ENCODE results near the gene GSTP1.
A peak's percentile ranks its signal among the peaks of the same experiment; 100 is the strongest.
"Not testable (repeated sequence)": the region's sequence is repeated elsewhere in the genome, so short reads cannot be mapped to it uniquely, and the experiment has no call there.

The GSTP1 gene

DNA sequence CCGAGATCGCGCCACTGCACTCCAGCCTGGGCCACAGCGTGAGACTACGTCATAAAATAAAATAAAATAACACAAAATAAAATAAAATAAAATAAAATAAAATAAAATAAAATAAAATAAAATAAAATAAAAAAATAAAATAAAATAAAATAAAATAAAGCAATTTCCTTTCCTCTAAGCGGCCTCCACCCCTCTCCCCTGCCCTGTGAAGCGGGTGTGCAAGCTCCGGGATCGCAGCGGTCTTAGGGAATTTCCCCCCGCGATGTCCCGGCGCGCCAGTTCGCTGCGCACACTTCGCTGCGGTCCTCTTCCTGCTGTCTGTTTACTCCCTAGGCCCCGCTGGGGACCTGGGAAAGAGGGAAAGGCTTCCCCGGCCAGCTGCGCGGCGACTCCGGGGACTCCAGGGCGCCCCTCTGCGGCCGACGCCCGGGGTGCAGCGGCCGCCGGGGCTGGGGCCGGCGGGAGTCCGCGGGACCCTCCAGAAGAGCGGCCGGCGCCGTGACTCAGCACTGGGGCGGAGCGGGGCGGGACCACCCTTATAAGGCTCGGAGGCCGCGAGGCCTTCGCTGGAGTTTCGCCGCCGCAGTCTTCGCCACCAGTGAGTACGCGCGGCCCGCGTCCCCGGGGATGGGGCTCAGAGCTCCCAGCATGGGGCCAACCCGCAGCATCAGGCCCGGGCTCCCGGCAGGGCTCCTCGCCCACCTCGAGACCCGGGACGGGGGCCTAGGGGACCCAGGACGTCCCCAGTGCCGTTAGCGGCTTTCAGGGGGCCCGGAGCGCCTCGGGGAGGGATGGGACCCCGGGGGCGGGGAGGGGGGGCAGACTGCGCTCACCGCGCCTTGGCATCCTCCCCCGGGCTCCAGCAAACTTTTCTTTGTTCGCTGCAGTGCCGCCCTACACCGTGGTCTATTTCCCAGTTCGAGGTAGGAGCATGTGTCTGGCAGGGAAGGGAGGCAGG, at the start of gene GSTP1:
Gene GSTP1 (plus strand): TSS at position 566 of the 958 bp plus-strand sequence. CDS start 32 bp downstream, at position 598.
- DNase-seq (ENCODE audit: insufficient read length, low spot score) (peak; percentile 95), FAIRE-seq (peak; percentile 86)

DNA sequence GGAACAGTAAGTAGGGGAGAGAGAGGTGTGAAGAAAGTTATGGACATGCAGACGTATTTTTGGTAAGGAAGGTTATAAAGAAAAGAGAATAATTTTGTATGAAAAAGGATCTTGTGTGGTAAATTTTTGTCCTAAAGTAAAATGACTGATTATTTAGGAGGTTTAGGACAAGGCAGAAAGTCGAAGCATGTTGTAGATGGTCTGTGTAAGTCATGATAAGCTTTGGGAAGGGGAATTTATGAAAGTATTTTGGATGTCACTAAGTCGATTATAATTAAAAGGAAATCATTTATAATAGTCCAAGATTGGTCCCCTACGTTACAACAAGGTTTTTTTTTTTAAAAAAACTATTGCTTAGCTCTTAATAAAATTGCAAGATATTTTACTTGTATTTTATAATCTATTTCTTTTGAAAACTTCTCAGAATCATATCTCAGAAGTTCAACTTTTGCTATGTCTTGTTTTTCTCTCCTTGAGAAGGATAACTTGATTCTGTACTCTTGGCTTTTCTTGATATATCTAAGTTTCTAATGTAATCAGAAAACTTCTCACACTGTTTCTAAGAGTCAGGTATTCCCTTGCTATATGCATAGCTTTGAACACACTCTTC, 49.4 kb upstream of the GSTP1 start:
- FAIRE-seq, result no peak

DNA sequence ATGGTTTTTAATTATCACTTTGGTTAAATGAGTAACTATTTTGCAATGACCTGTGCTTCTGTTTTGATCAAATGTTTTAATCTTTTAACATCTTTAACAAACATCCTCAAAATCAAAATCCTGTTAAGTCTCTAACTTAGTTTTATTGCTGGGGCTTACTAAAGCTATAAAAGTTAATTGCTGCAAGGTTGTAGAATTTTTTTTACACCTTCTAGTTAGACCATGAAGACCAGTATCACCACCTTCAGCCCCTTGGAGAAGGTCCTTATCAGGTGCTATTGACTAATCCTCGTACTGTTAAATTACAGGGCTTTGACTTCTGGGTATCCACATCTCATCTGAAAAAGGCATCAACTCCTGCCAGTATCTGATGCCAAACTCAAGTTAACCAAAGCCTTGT, 48.1 kb upstream of the GSTP1 start:
- FAIRE-seq, result no peak
- DNase-seq (ENCODE audit: insufficient read length, low spot score), result no peak

More for the DNA sequence above, 49.4 kb upstream of the GSTP1 start:
- no peak for DNase-seq (ENCODE audit: insufficient read length, low spot score)

DNA sequence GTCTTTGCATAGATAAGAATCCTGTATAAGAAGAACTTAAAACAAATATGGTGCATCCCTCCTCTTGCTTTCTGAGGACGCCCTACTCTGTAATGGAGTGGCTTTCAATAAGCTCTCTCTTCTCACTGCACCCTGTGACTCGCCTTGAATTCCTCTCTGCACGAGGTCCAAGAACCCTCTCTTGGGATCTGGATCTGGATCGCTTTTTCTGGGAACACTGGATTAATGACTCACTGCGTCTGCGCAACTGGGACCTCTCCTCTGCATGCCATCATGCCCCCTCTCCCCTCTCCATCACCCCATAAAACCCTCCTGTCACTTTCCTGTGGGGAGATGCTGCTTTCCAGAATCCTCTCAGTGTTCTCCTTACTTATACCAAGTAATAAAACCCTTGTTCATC, 45.3 kb upstream of the GSTP1 start:
- FAIRE-seq, result no peak

DNA sequence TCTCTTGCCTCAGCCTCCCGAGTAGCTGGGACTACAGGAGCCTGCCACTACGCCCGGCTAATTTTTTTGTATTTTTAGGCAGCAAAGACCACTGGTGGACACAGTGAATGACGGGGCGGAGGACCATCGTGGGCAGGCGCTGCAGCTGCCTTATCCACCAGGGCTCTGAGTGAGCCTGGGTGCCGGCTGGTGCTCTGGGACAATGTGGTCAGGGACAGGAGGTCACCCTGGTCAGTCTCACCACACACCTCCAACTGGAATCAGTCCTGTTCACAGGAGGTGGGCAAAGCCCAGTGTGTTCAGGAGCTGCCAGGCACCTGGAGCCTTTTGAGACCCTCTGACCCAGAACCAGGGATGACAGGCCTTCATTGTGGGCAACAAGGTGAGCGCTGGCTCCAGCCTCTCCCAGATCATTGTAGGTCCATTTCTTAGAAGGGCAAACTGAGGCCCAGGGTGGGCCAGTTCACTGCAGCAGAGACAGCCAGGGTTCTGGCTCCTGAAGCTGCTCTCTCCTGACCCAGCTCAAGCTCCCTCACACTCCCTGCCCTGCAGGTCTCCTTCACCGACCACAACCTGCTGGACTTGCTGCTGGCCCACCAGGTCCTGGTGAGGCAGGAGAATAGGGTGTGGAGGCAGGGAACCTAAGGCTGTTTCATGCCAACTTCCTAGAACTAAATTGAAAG, 44.6 kb upstream of the GSTP1 start:
- FAIRE-seq (no peak), DNase-seq (ENCODE audit: insufficient read length, low spot score) (no peak)

More for the DNA sequence above, 45.3 kb upstream of the GSTP1 start:
- no peak for DNase-seq (ENCODE audit: insufficient read length, low spot score)

DNA sequence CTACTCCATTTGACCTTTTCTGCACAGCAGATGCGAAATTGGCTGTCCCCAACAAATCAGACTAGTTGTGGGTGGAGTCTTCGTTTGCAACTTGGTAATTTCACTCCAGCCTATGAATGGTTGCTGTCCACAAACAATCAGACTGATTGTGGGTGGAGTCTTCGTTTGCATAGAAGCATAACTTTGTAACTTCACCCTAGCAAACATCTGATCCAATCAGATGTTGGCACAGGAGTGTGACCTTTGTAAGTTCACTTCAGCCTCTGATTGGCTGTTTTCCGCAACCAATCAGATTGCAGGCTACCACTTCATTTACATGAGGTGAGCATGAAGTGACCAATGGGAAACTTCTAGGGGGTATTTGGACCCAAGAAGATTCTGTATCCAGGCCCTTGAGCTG, 44.1 kb upstream of the GSTP1 start:
- DNase-seq (ENCODE audit: insufficient read length, low spot score) (no peak), FAIRE-seq (peak; percentile 70)

DNA sequence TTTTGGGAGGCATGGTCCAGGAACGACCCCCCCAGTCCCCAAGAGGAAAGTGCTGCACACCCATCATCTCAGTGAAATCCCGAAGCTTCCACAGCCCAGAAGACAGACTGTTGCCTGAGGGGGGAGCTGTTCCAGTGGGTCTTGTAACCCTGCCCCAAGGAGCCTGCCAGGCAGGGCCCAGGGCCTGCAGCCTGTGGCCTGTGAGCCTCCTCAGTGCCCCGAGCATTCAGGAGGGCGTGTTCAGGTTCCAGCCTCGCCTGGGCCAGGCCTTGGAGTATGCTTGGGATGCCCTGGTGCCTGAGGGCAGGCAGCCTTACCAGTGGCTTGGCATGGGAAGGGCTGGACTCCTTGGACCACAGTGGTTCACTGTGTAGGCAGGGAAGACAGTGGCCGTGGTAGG, 42.4 kb upstream of the GSTP1 start:
- DNase-seq (ENCODE audit: insufficient read length, low spot score) (no peak), FAIRE-seq (no peak)

DNA sequence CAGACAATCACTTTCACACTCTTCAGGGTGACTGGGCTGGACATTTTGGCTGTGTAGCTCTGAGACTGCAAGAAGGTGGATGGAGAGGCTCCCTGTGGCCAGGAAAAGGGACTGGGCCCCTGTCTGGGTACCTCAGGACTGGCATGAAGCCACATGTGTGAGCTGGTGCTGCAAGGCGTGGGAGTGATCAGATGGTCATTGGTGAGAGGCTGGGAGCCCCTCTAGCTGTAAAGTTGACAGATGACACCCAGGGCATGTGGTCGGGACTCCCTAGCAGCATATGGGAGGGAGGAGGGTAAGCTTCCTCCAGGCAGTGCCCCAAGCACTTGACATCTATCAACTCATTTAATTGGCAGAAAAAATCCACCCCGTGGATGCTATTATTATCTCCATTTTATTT, 41.4 kb upstream of the GSTP1 start:
- DNase-seq (ENCODE audit: insufficient read length, low spot score), result peak; percentile 38

DNA sequence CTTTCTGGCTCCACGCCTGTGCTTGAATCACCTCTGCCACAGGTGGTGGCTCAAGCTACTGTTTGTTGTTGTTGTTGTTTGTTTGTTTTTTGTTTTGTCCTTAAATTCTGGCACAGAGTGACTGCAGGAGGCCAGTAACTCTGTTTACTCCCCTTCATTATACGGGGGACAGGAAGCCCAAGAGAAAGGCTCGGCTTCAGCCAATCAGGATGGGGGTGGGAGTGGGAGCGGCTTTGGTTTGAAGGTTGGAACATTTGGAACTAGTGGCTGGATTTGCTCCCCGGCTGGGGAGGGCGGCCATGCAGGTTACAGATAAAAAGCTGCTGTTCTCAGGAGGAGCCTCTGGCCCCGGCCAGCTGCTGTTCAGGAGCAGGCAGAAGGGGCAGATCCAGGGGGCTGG, 40.6 kb upstream of the GSTP1 start:
- no peak for FAIRE-seq
- no peak for DNase-seq (ENCODE audit: insufficient read length, low spot score)

More for the DNA sequence above, 41.4 kb upstream of the GSTP1 start:
- peak; percentile 40 for FAIRE-seq

DNA sequence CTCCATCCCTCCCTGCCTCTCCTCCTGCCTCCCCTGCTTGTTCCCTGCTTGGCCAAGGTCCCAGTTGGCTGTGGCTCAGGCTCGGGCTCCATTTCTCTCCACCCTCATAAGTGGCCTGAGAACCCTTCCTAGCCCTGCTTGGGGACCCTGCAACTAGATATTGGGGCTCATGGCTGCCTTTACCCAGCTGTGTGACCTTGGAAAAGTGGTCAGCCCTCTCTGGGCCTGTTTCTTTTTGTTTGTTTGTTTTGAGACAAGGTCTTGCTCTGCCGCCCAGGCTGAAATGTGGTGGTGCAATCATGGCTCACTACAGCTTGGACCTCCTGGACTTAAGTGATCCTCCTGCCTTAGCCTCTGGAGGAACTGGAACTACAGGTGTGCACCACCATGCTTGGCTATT, 40.0 kb upstream of the GSTP1 start:
- DNase-seq (ENCODE audit: insufficient read length, low spot score) (no peak), FAIRE-seq (no peak)

DNA sequence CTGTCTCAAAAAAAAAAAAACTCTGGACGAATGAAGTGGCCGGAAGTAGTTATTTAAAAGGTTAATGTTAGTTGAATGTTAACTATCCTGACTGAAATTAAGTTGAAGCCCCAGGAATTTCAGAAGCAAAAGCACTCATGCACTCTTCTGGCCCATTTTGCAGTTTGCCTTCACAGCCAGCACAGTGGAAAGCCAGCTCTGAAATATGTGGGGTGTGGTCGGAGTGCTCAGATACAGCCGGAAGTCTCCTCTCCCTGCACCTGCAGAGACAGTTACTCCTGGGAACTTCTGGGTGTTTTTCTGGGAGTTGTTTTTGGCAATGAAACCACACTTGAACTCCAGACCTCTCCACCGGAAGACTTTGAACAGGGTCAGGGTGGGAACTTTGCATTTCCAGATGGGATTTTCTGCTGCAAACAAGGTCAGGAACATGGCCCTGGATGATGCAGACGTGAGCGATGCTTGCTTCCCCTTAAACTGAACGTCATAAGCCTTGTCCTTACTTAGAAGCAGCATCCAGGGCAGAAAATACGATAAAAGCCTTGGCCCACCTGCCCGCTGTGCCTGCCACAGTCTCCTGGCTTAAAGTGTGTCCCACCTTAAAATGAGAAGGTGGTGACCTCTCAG, 38.9 kb upstream of the GSTP1 start:
- DNase-seq (ENCODE audit: insufficient read length, low spot score) (no peak), FAIRE-seq (no peak)

DNA sequence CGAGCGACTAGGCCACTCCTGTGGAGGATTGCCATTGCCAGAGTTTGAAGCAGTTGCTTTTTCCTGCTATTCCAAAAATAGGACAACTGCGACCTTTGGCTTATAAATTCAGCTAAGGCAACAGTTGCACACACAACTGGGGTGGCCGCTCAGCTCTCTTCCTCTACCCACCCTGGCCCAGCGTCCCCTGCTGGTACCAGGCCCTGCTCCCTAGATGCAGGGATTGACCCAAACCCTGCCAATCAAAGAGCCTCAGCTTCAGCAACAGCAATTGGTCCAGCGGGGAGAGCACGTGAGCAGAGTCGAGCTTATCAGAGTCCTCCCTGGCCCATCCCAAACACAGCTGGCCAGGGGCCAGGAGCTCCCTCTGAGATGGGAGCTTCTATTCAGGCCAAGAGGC, 38.3 kb upstream of the GSTP1 start:
- DNase-seq (ENCODE audit: insufficient read length, low spot score), result no peak
- FAIRE-seq, result no peak

DNA sequence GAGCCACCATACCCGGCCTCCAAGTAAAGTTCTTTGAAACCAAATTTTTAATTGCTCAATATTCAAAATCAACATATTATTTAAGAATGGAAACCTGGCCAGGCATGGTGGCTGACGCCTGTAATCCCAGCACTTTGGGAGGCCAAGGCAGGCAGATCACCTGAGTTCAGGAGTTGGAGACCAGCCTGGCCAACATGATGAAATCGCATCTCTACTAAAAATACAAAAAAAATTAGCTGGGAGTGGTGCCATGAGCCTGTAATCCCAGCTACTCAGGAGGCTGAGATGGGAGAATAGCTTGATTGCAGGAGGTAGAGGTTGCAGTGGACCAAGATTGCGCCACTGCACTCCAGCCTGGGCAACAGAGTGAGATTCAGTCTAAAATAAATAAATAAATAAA, 35.5 kb upstream of the GSTP1 start:
- not testable (repeated sequence) for DNase-seq (ENCODE audit: insufficient read length, low spot score); FAIRE-seq

DNA sequence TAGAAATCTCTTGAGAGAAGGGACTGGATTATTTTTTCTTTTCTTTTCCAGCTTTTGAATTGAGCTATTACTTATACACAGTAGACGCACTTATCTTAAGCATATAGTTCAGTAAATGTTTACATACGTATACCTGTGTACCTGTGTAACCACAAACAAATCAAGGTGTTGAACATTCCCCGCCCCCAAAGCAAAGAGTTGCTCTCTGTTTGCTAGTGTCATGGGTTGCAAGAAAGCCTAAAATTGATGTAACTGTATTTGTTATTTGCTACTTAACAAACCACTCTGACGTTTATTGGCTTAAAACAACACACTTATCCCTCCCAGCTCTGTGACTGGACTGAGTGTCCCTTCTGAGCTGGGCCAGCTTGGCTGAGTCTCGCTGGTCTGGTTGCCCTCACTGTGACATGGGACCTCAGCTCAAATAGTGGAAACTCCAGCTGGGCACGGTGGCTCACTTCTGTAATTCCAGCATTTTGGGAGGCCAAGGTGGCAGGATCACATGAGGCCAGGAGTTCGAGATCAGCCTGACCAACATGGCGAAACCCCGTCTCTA, 35.0 kb upstream of the GSTP1 start:
- FAIRE-seq (peak; percentile 57), DNase-seq (ENCODE audit: insufficient read length, low spot score) (no peak)

DNA sequence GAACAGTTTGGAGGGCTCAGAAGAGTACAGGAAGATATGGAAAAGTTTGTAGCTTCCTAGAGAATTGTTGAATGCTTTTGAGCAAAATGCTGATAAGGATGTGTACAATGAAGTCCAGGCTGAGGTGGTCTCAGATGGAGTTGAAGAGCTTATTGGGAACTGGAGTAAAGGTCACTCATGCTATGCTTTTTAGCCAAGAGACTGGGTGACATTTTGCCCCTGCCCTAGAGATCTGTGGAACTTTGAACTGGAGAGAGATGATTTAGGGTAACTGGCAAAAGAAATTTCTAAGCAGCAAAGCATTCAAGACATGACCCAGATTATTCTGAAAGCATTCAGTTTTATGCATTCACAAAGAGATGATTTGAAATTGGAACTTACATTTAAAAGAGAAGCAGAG, 32.5 kb upstream of the GSTP1 start:
- DNase-seq (ENCODE audit: insufficient read length, low spot score) (no peak), FAIRE-seq (no peak)

DNA sequence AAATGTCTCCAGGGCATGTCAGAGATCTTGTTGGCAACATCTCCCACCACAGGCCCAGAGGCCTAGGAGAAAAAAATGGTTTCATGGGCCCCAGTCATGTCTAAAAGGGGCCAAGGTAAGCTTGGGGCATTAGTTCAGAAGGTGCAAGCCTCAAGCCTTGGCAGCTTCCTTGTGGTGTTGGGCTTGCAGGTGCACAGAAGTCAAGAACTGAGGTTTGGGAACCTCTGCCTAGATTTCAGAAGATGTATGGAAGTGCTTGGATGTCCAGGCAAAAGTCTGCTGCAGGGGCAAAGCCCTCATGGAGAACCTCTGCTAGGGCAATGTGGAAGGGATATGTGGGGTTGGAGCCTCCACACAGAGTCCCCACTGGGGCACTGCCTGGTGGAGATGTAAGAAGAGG, 31.9 kb upstream of the GSTP1 start:
- not testable (repeated sequence) for FAIRE-seq; DNase-seq (ENCODE audit: insufficient read length, low spot score)

DNA sequence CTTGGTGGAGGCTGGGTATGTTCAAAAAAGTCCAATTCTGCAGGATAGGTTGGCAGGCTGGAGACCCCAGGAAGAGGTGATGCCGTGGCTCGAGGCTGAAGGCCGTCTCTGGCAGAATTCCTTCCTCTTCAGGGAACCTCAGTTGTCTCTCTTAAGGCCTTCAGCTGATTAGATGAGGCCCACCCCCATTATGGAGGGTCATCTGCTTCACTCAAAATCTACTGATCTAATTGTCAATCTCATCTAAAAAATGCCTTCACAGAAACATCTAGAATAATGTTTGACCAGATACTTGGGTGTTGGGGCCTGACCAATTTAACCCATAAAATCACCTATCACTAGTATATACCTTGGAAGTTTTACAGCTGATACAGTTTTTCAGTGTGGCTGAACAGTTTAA, 27.4 kb upstream of the GSTP1 start:
- FAIRE-seq, result no peak
- no peak for DNase-seq (ENCODE audit: insufficient read length, low spot score)

DNA sequence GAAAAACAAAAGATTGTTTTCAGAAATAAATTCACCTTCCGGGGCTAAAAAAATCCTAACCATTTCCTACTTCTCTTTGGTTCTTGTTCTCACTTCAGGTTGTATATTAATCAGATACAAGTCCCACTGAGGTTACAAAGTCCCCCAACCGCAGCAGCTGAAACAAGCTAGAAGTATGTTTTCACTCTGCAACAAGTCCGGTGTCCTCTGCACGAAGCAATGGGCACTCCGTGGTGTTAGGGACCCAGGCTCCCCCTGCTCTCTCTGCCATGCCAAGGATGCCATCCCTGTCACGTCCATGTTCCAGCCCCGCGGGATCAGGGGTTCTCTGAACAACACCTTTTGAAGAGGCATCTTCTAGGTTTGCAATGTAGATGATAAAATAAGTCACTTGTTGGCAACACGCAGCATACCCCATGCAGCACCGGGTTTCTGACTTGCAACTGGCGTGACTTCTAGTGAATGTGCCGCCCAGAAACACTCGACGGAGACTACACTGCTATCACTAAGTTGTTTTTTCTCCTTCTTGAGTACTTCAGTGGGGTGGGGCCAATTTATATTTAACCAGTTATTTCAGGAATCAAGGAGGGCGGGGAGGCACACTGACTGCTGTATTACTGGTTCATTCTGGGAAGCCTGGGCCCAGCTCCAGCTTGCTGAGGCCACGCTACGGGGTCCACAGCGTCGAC, 25.4 kb upstream of the GSTP1 start:
- FAIRE-seq (peak; percentile 4), DNase-seq (ENCODE audit: insufficient read length, low spot score) (no peak)

DNA sequence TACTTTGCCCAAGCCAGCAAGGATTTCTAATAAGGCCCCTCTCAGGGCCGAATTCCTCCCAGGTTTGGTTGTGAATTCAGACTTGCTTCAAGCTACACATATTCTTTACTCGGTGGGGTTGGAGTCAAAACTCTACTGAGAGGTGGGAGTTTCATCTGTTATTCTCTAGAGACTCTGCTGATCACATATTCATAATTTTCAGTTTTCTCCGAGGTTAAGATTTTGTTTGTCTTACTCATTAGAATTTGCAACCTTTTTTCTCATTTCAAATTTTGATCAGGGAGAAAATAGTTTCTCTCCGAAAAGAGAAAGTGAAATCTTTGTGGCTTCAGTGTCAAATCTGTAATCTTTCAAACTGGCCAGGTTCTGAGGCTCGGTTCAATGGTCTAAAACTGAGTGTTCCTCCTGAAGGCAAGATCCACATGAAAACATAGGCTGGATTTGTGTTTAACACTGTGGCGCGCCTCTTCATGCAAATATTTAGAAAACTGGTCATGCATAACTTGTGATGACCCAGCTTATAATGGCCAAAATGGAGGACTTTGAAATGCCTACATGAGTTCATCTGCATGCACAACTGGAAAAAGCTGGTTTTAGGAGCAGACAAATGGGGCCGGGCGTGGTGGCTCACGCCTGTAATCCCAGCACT, 21.5 kb upstream of the GSTP1 start:
- DNase-seq (ENCODE audit: insufficient read length, low spot score), result no peak
- FAIRE-seq, result no peak

All from HTR-8/SVneo (cell line).